Neural cell (in vitro differentiated cells): ENCODE measurements around the gene BTBD9. TPM values are rescaled to one million over a fixed set of nuclear protein-coding genes. Genes with fewer than 3 reads are reported as not detected.

Source experiments
- H2AFZ ChIP-seq: fragments of 200-600, 300-800 bp; sonication (generic), shearing (Covaris generic); 2 replicates; pipeline ENCODE4 v1.6.0; 2014; ENCODE audit warnings: low read depth, mild to moderate bottlenecking, antibody characterized with exemption, low read length, moderate library complexity
- H3F3A ChIP-seq: fragments of 200-600 bp; shearing (Covaris generic); 2 replicates; pipeline ENCODE4 v1.6.1; 2016; ENCODE audit warnings: mild to moderate bottlenecking, moderate library complexity, mixed read lengths, antibody characterized with exemption, low read length; ENCODE audit not compliant: insufficient read depth, poor library complexity, severe bottlenecking
- H3K27ac ChIP-seq: fragments of 200-600, 300-800 bp; sonication (generic), shearing (Covaris generic); 2 replicates; pipeline ENCODE4 v1.5.1; 2014; ENCODE audit warnings: mild to moderate bottlenecking, low read length, moderate library complexity
- H3K27me3 ChIP-seq: fragments of 300-800, 200-600 bp; sonication (generic), shearing (Covaris generic); 2 replicates; pipeline ENCODE4 v1.6.0; 2014; ENCODE audit warnings: mild to moderate bottlenecking, low read depth, low read length, moderate library complexity; ENCODE audit not compliant: insufficient read depth
- H3K36me3 ChIP-seq: fragments of 300-800, 200-600 bp; sonication (generic), shearing (Covaris generic); 2 replicates; pipeline ENCODE4 v1.5.1; 2014; ENCODE audit warnings: mild to moderate bottlenecking, antibody characterized with exemption, low read length, moderate library complexity; ENCODE audit not compliant: insufficient read depth
- H3K4me2 ChIP-seq: fragments of 300-800, 200-600 bp; sonication (generic), shearing (Covaris generic); 2 replicates; pipeline ENCODE4 v1.6.0; 2014; ENCODE audit warnings: mild to moderate bottlenecking, low read length
- H3K4me3 ChIP-seq: fragments of 300-800, 200-600 bp; sonication (generic), shearing (Covaris generic); 2 replicates; pipeline ENCODE4 v1.5.1; 2014; ENCODE audit warnings: mild to moderate bottlenecking, low read length, moderate library complexity
- H3K79me2 ChIP-seq: fragments of 200-600 bp; shearing (Covaris generic); replicated peaks from 2 replicates; pipeline ENCODE4 v1.6.0; 2014; ENCODE audit warnings: mild to moderate bottlenecking, low read length, moderate library complexity; ENCODE audit not compliant: insufficient read depth
- H3K9ac ChIP-seq: fragments of 300-800, 200-600 bp; sonication (generic), shearing (Covaris generic); 2 replicates; pipeline ENCODE4 v1.6.1; 2016; ENCODE audit warnings: mild to moderate bottlenecking, low read length, mixed read lengths
- H3K9me2 ChIP-seq: fragments of 200-600 bp; shearing (Covaris generic); 2 replicates; pipeline ENCODE4 v1.6.1; 2016; ENCODE audit warnings: mild to moderate bottlenecking, low read length, mixed read lengths; ENCODE audit not compliant: insufficient read depth
- H3K9me3 ChIP-seq: fragments of 200-600, 300-800 bp; sonication (generic), shearing (Covaris generic); 2 replicates; pipeline ENCODE4 v1.6.1; 2016; ENCODE audit warnings: mild to moderate bottlenecking, mixed run types, low read length, moderate library complexity, mixed read lengths
- H4K20me1 ChIP-seq: fragments of 200-600 bp; shearing (Covaris generic); 2 replicates; pipeline ENCODE4 v1.6.1; 2016; ENCODE audit warnings: mild to moderate bottlenecking, mixed run types; ENCODE audit not compliant: insufficient read depth
- CTCF ChIP-seq: fragments of 450-650 bp; IDR thresholded peaks from 2 replicates; pipeline ENCODE4 v1.5.1; 2014; ENCODE audit warnings: antibody characterized with exemption, mild to moderate bottlenecking, moderate library complexity; ENCODE audit not compliant: poor library complexity, severe bottlenecking
- EP300 ChIP-seq: fragments of 450-650 bp; conservative IDR thresholded peaks from 2 replicates; pipeline ENCODE4 v1.6.1; 2014; ENCODE audit warnings: antibody characterized with exemption, mild to moderate bottlenecking, moderate library complexity; ENCODE audit not compliant: poor library complexity, severe bottlenecking
- EZH2 ChIP-seq: fragments of 200-600, 300-800 bp; shearing (Covaris generic), sonication (generic); IDR thresholded peaks from 2 replicates; pipeline ENCODE4 v1.6.1; 2014; ENCODE audit warnings: antibody characterized with exemption, low read length, borderline replicate concordance, mild to moderate bottlenecking; ENCODE audit not compliant: insufficient read depth, poor library complexity, severe bottlenecking
- MXI1 ChIP-seq: fragments of 450-650 bp; conservative IDR thresholded peaks from 2 replicates; pipeline ENCODE4 v1.6.1; 2014; ENCODE audit warnings: antibody characterized with exemption, mild to moderate bottlenecking; ENCODE audit not compliant: poor library complexity, severe bottlenecking
- POLR2AphosphoS5 ChIP-seq: IDR thresholded peaks from 2 replicates; pipeline ENCODE4 v1.6.1; 2012
- RAD21 ChIP-seq: fragments of 450-650 bp; conservative IDR thresholded peaks from 2 replicates; pipeline ENCODE4 v1.6.1; 2014; ENCODE audit warnings: antibody characterized with exemption, mild to moderate bottlenecking, moderate library complexity
- REST ChIP-seq: IDR thresholded peaks from 2 replicates; pipeline ENCODE4 v1.6.1; 2012; ENCODE audit warnings: borderline replicate concordance
- SMC3 ChIP-seq: fragments of 450-650 bp; conservative IDR thresholded peaks from 2 replicates; pipeline ENCODE4 v1.6.1; 2014; ENCODE audit warnings: antibody characterized with exemption, mild to moderate bottlenecking, moderate library complexity; ENCODE audit not compliant: poor library complexity
- TAF1 ChIP-seq: IDR thresholded peaks from 2 replicates; pipeline ENCODE4 v1.6.1; 2012; ENCODE audit warnings: low read depth
- polyA plus RNA-seq: library from polyadenylated mRNA; depleted of rRNA; stranded (reverse); fragments of >200 nt; gene quantifications from 2 replicates; pipeline ENCODE4 v1.2.3, GENCODE V29; 2014

Gene BTBD9
- polyA plus RNA-seq, 1 donor from 2014 or later, result 6.2 TPM

- TF ChIP-seq RAD21, result peak; percentile 54
- no peak for TF ChIP-seq REST
- peak; percentile 23 for TF ChIP-seq CTCF
- no peak for TF ChIP-seq TAF1
- TF ChIP-seq EP300, result peak; percentile 37
- TF ChIP-seq SMC3, result peak; percentile 30
- TF ChIP-seq EZH2, result no peak
- TF ChIP-seq MXI1, result no peak
- TF ChIP-seq POLR2AphosphoS5, result peak; percentile 39
- H2AFZ ChIP-seq, result no peak overlapping the region
- no peaks in the 10 kb centered on the region for H3K79me2 ChIP-seq
- H3K4me2 ChIP-seq, result no peak overlapping the region
- no peaks in the 10 kb centered on the region for H3K9me3 ChIP-seq
- no peak overlapping the region for H3K27ac ChIP-seq
- H3F3A ChIP-seq, result no peaks in the 10 kb centered on the region
- H3K9ac ChIP-seq, result no peak overlapping the region
- no peaks in the 10 kb centered on the region for H3K9me2 ChIP-seq
- no peaks in the 10 kb centered on the region for H4K20me1 ChIP-seq
- H3K36me3 ChIP-seq, result no peaks in the 10 kb centered on the region
- no peaks in the 10 kb centered on the region for H3K27me3 ChIP-seq
- peak overlapping the region; percentile 26 for H3K4me3 ChIP-seq
Observed at GRCh38 chr6:38143191-38144150, 496.3 kb downstream of the BTBD9 start.

GRCh38 chr6:38142178-38142902 lies 497.4 kb downstream of the BTBD9 start:
- no peaks in the 10 kb centered on the region for H3K27me3 ChIP-seq
- H3K27ac ChIP-seq, result no peak overlapping the region

More at GRCh38 chr6:38142178-38142902, 497.4 kb downstream of the BTBD9 start:
- Histone ChIP-seq H3K9me2 (no peaks in the 10 kb centered on the region), H3K79me2 (no peaks in the 10 kb centered on the region), H3K4me2 (no peak overlapping the region), H3K9ac (no peak overlapping the region), H3F3A (no peaks in the 10 kb centered on the region), H2AFZ (no peak overlapping the region), H3K4me3 (no peak overlapping the region), H3K9me3 (no peaks in the 10 kb centered on the region), H4K20me1 (no peaks in the 10 kb centered on the region), H3K36me3 (no peaks in the 10 kb centered on the region)
- TF ChIP-seq EP300 (no peak), REST (no peak), SMC3 (no peak), CTCF (no peak), EZH2 (no peak), TAF1 (no peak), POLR2AphosphoS5 (no peak), MXI1 (no peak), RAD21 (no peak)
